Stimulated activated CD4-positive, alpha-beta T cell treated with anti-CD3 and anti-CD28 coated beads, Interleukin-15, amount 100 ng/mL, for 48 hours (primary cell): ENCODE measurements around the gene IGF2R.

Experiments used
- DNase-seq, 2 donors: peaks; one replicate each; pipeline ENCODE4 v3.0.0-alpha.2; 2020; ENCODE audit warnings: low read depth in 2 of 2

Gene IGF2R

GRCh38 chr6:159974932-159975331, 6.0 kb downstream of the IGF2R start:
- no peak for DNase-seq

GRCh38 chr6:159976686-159977254, 7.9 kb downstream of the IGF2R start:
- DNase-seq: no peak

GRCh38 chr6:159977255-159977903, 8.5 kb downstream of the IGF2R start:
- DNase-seq: no peak

- DNase-seq: no peak
These were observed 9.0 kb downstream of the IGF2R start for GRCh38 chr6:159977904-159978268.

- DNase-seq: no peak
These were observed 9.6 kb downstream of the IGF2R start for GRCh38 chr6:159978291-159979135.

GRCh38 chr6:159979136-159979874, 10.4 kb downstream of the IGF2R start:
- peak; percentile 38 to 60 for DNase-seq

GRCh38 chr6:159980474-159980873, 11.6 kb downstream of the IGF2R start:
- no peak for DNase-seq

- DNase-seq: no peak
These were observed 12.2 kb downstream of the IGF2R start for GRCh38 chr6:159981071-159981402.

GRCh38 chr6:159981403-159982245, 12.7 kb downstream of the IGF2R start:
- no peak for DNase-seq

GRCh38 chr6:159982731-159983506, 14.0 kb downstream of the IGF2R start:
- DNase-seq: no peak

- no peak for DNase-seq
These were observed 14.8 kb downstream of the IGF2R start for GRCh38 chr6:159983641-159984080.

GRCh38 chr6:159984268-159984786, 15.4 kb downstream of the IGF2R start:
- DNase-seq: no peak

- DNase-seq: no peak
These were observed 16.5 kb downstream of the IGF2R start for GRCh38 chr6:159985296-159985945.

GRCh38 chr6:159988983-159989454, 20.1 kb downstream of the IGF2R start:
- no peak for DNase-seq

GRCh38 chr6:159989492-159990480, 20.9 kb downstream of the IGF2R start:
- DNase-seq: no peak

- no peak for DNase-seq
These were observed 23.5 kb downstream of the IGF2R start for GRCh38 chr6:159992366-159992765.

- no peak for DNase-seq
These were observed 26.5 kb downstream of the IGF2R start for GRCh38 chr6:159995405-159995804.

- no peak for DNase-seq
These were observed 27.3 kb downstream of the IGF2R start for GRCh38 chr6:159996087-159996622.
